Osteocyte (in vitro differentiated cells): ENCODE measurements around the gene SH3PXD2A. TPM values are rescaled to one million over a fixed set of nuclear protein-coding genes. Genes with fewer than 3 reads are reported as not detected.
A peak's percentile ranks its signal among the peaks of the same experiment; 100 is the strongest.

ENCODE experiments used
- DNase-seq: peaks from one replicate; pipeline ENCODE4 v3.0.0; 2021; ENCODE audit warnings: mixed read lengths; ENCODE audit not compliant: unreplicated experiment; ENCODE audit errors: extremely low spot score
- H3K27ac Mint-ChIP-seq: one replicate; pipeline ENCODE4 v1.8.0; 2021; ENCODE audit warnings: mild to moderate bottlenecking, mixed read lengths; ENCODE audit not compliant: unreplicated experiment
- H3K27me3 Mint-ChIP-seq: one replicate; pipeline ENCODE4 v1.8.0; 2021; ENCODE audit warnings: mixed read lengths; ENCODE audit not compliant: unreplicated experiment
- H3K36me3 Mint-ChIP-seq: one replicate; pipeline ENCODE4 v1.8.0; 2021; ENCODE audit warnings: mixed read lengths; ENCODE audit not compliant: unreplicated experiment
- H3K4me1 Mint-ChIP-seq: one replicate; pipeline ENCODE4 v1.8.0; 2021; ENCODE audit warnings: mixed read lengths; ENCODE audit not compliant: unreplicated experiment
- H3K4me3 Mint-ChIP-seq: one replicate; pipeline ENCODE4 v1.8.0; 2021; ENCODE audit warnings: mild to moderate bottlenecking, moderate library complexity, mixed read lengths; ENCODE audit not compliant: unreplicated experiment
- H3K9me3 Mint-ChIP-seq: one replicate; pipeline ENCODE4 v1.8.0; 2021; ENCODE audit warnings: mixed read lengths; ENCODE audit not compliant: unreplicated experiment
- CTCF ChIP-seq: fragments of 200-600 bp; sonication (generic); IDR thresholded peaks from 2 replicates; pipeline ENCODE4 v1.5.0; 2021; ENCODE audit warnings: antibody characterized with exemption, mild to moderate bottlenecking, moderate library complexity
- total RNA-seq: library from RNA; stranded (reverse); gene quantifications from 2 replicates; pipeline ENCODE4 v1.2.1, GENCODE V29; 2021

Gene SH3PXD2A
- total RNA-seq, 1 donor from 2014 or later, result 43.0 TPM

GRCh38 chr10:103681617-103682399 is 173.6 kb downstream of the SH3PXD2A start:
- Mint-ChIP-seq H3K4me1 (peaks cover 22% of the 10 kb centered on the region), H3K27me3 (no peaks in the 10 kb centered on the region), H3K4me3 (no peak overlapping the region), H3K9me3 (no peaks in the 10 kb centered on the region), H3K36me3 (no peaks in the 10 kb centered on the region), H3K27ac (no peak overlapping the region)
- no peak for TF ChIP-seq CTCF
- no peak for DNase-seq

GRCh38 chr10:103680869-103681236 is 174.5 kb downstream of the SH3PXD2A start:
- no peaks in the 10 kb centered on the region for H3K36me3 Mint-ChIP-seq
- TF ChIP-seq CTCF, result no peak
- H3K4me3 Mint-ChIP-seq, result no peak overlapping the region
- H3K27ac Mint-ChIP-seq, result no peak overlapping the region
- H3K27me3 Mint-ChIP-seq, result no peaks in the 10 kb centered on the region
- H3K9me3 Mint-ChIP-seq, result no peaks in the 10 kb centered on the region
- H3K4me1 Mint-ChIP-seq, result peaks cover 27% of the 10 kb centered on the region
- DNase-seq, result no peak

GRCh38 chr10:103679096-103679790 is 176.1 kb downstream of the SH3PXD2A start:
- Mint-ChIP-seq H3K4me1 (peaks cover 27% of the 10 kb centered on the region), H3K9me3 (no peaks in the 10 kb centered on the region), H3K27ac (no peak overlapping the region), H3K27me3 (no peaks in the 10 kb centered on the region), H3K4me3 (no peak overlapping the region), H3K36me3 (no peaks in the 10 kb centered on the region)
- TF ChIP-seq CTCF, result no peak
- DNase-seq, result no peak

- H3K9me3 Mint-ChIP-seq, result no peaks in the 10 kb centered on the region
- no peak for TF ChIP-seq CTCF
- H3K27me3 Mint-ChIP-seq, result no peaks in the 10 kb centered on the region
- peak overlapping the region; percentile 91 for H3K27ac Mint-ChIP-seq
- H3K36me3 Mint-ChIP-seq, result no peaks in the 10 kb centered on the region
- H3K4me3 Mint-ChIP-seq, result peak overlapping the region; percentile 63
- DNase-seq, result peak; percentile 94
- peaks cover 27% of the 10 kb centered on the region for H3K4me1 Mint-ChIP-seq
Measured at GRCh38 chr10:103678178-103678526, 177.2 kb downstream of the SH3PXD2A start.

GRCh38 chr10:103677486-103678177 is 177.7 kb downstream of the SH3PXD2A start:
- Mint-ChIP-seq H3K9me3 (no peaks in the 10 kb centered on the region), H3K4me3 (peak overlapping the region; percentile 63), H3K27me3 (no peaks in the 10 kb centered on the region), H3K27ac (peak overlapping the region; percentile 91), H3K4me1 (peaks cover 27% of the 10 kb centered on the region), H3K36me3 (no peaks in the 10 kb centered on the region)
- no peak for DNase-seq
- no peak for TF ChIP-seq CTCF
